Measurements from ENCODE around the gene ICAM1.

- TF ChIP-seq, protein P1, sequence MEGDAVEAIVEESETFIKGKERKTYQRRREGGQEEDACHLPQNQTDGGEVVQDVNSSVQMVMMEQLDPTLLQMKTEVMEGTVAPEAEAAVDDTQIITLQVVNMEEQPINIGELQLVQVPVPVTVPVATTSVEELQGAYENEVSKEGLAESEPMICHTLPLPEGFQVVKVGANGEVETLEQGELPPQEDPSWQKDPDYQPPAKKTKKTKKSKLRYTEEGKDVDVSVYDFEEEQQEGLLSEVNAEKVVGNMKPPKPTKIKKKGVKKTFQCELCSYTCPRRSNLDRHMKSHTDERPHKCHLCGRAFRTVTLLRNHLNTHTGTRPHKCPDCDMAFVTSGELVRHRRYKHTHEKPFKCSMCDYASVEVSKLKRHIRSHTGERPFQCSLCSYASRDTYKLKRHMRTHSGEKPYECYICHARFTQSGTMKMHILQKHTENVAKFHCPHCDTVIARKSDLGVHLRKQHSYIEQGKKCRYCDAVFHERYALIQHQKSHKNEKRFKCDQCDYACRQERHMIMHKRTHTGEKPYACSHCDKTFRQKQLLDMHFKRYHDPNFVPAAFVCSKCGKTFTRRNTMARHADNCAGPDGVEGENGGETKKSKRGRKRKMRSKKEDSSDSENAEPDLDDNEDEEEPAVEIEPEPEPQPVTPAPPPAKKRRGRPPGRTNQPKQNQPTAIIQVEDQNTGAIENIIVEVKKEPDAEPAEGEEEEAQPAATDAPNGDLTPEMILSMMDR (IDR thresholded peaks at IDR 0.05): no peak
- no peak for TF ChIP-seq SIN3A (IDR thresholded peaks at IDR 0.05; ENCODE audit: borderline replicate concordance, low read depth, low read length)
- TF ChIP-seq REST (IDR thresholded peaks at IDR 0.05; ENCODE audit: low read depth, low read length): no peak
- TF ChIP-seq RXRA (IDR thresholded peaks at IDR 0.05; ENCODE audit: borderline replicate concordance, low read depth): no peak
- no peak for TF ChIP-seq TAF1 (IDR thresholded peaks at IDR 0.05; ENCODE audit: borderline replicate concordance, low read depth, low read length)
- no peak for TF ChIP-seq POLR2AphosphoS5 (IDR thresholded peaks at IDR 0.05; ENCODE audit: low read depth, low read length)
- TF ChIP-seq JUND (IDR thresholded peaks at IDR 0.05): no peak
- TF ChIP-seq FOXM1 (IDR thresholded peaks at IDR 0.05; ENCODE audit: low read depth): no peak
- TF ChIP-seq MXI1 (IDR thresholded peaks at IDR 0.05; ENCODE audit: low read depth, low read length): no peak
- no peak for TF ChIP-seq CHD2 (IDR thresholded peaks at IDR 0.05; ENCODE audit: low read length, partially characterized antibody)
- no peak for TF ChIP-seq NRF1 (IDR thresholded peaks at IDR 0.05; ENCODE audit: low read depth, low read length)
- TF ChIP-seq TEAD4 (IDR thresholded peaks at IDR 0.05; ENCODE audit: borderline replicate concordance, insufficient read depth): no peak
- TF ChIP-seq RFX5 (IDR thresholded peaks at IDR 0.05; ENCODE audit: low read length): no peak
Measured at GRCh38 chr19:10284065-10284959, 13.4 kb downstream of the ICAM1 start.
